ENCODE data around the gene PLXNA4. TPM values are rescaled to one million over a fixed set of nuclear protein-coding genes. Genes with fewer than 3 reads are reported as not detected.

PLXNA4 gene
- total RNA-seq, 1 experiment from 2014 or later, result 1.0 TPM

- no peaks in the 10 kb centered on the region for H3F3A ChIP-seq (ENCODE audit: insufficient read depth, low read depth)
- no peak overlapping the region for H3K27ac ChIP-seq
- H3K4me2 ChIP-seq, result no peak overlapping the region
- no peaks in the 10 kb centered on the region for H4K20me1 ChIP-seq (ENCODE audit: insufficient read depth)
- no peak for DNase-seq
- no peak overlapping the region for H3K4me3 ChIP-seq
- no peak for TF ChIP-seq EZH2 (IDR thresholded peaks at IDR 0.05; ENCODE audit: low read depth)
- no peak; the same call in 1 of the 2 replicates for TF ChIP-seq CTCF (conservative IDR thresholded peaks at IDR 0.05)
- intact Hi-C loops (cut with micrococcal nuclease; ENCODE audit: unreplicated experiment), result no loop called here
- H3K4me1 ChIP-seq (replicated peaks; ENCODE audit: insufficient read depth), result no peaks in the 10 kb centered on the region
- peaks cover 57% of the 10 kb centered on the region for H3K27me3 ChIP-seq (ENCODE audit: insufficient read depth, low read depth)
- BruUV-seq (replicated peaks), result no TSS peak
- peaks cover 5% of the 10 kb centered on the region; the same call in 1 of the 2 replicates for H3K9me3 ChIP-seq (ENCODE audit: insufficient read depth, low read depth)
- H2AFZ ChIP-seq, result no peak overlapping the region
- POLR2A ChIA-PET (ENCODE audit: unreplicated experiment), result no interaction called here
- no peaks in the 10 kb centered on the region for H3K9me2 ChIP-seq (ENCODE audit: insufficient read depth)
- CTCF ChIA-PET, result no interaction called here
- no peaks in the 10 kb centered on the region for H3K79me2 ChIP-seq (ENCODE audit: low read depth)
- no peaks in the 10 kb centered on the region for H3K36me3 ChIP-seq (ENCODE audit: low read depth)
Observed at GRCh38 chr7:132249256-132249971, 326.9 kb downstream of the PLXNA4 start.

DNA sequence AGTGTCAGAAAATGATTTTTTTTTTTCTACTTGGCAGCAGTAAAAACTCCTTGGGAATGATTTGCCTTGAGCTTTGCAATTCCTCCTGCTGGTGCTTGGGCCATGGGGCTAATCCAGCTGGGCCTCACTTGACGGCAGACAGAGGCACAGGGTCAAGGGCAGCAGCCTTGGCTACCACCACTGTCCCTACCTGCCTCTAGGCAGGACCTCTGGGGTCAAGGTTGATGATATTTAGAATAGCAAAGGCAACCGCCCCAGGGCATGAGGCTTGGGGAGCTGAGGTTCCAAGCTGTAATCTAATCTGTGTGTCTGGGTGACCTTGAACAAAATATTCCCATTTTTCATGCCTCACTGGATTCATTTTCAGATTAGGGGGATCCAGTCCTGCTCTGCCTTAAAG is 327.4 kb downstream of the PLXNA4 start:
- TF ChIP-seq CTCF (conservative IDR thresholded peaks at IDR 0.05), result no peak
- no peak for TF ChIP-seq EZH2 (IDR thresholded peaks at IDR 0.05; ENCODE audit: low read depth)
- H3K4me3 ChIP-seq, result no peak overlapping the region
- no peak overlapping the region for H3K4me2 ChIP-seq
- CTCF ChIA-PET, result no interaction called here
- H3K27ac ChIP-seq, result no peak overlapping the region
- DNase-seq, result no peak
- peaks cover 57% of the 10 kb centered on the region for H3K27me3 ChIP-seq (ENCODE audit: insufficient read depth, low read depth)
- H4K20me1 ChIP-seq (ENCODE audit: insufficient read depth), result no peaks in the 10 kb centered on the region
- H3K9me3 ChIP-seq (ENCODE audit: insufficient read depth, low read depth), result peaks cover 5% of the 10 kb centered on the region; the same call in 1 of the 2 replicates
- H3K79me2 ChIP-seq (ENCODE audit: low read depth), result no peaks in the 10 kb centered on the region
- H3K4me1 ChIP-seq (replicated peaks; ENCODE audit: insufficient read depth), result no peaks in the 10 kb centered on the region
- no TSS peak for BruUV-seq (replicated peaks)
- H3K36me3 ChIP-seq (ENCODE audit: low read depth), result no peaks in the 10 kb centered on the region
- H3F3A ChIP-seq (ENCODE audit: insufficient read depth, low read depth), result no peaks in the 10 kb centered on the region
- H3K9me2 ChIP-seq (ENCODE audit: insufficient read depth), result no peaks in the 10 kb centered on the region
- no peak overlapping the region for H2AFZ ChIP-seq
- intact Hi-C loops (cut with micrococcal nuclease; ENCODE audit: unreplicated experiment), result no loop called here
- POLR2A ChIA-PET (ENCODE audit: unreplicated experiment), result no interaction called here

DNA sequence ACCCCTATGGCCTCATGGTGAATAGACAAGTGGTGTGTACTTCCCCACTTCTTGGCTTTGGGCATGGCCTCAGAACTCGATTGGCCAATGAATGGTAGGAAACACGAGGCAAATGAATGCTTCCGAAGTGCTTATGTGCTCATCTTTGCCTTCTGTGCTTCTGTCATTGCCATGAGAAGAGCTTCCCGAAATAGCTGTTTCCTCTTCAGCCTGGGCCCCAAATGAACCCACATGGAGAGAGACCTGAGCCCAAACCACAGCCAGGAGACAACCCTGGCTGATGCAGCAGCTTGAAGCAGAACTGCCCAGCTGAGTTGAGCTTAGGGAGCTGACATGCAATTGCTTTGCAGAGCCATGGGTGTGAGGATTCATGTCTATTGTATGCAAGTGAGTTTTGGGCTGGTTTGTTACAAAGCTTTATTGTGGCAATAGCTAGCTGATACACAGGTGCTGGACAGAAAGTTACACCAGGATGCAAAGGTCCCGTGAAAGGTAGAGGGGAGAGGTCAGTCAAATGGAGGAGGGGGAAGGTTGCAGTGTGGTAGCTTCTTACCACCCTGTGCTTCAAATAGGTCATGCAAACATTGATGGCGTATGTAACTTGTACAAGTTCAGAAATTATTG is 328.2 kb downstream of the PLXNA4 start:
- Histone ChIP-seq H3K4me2 (no peak overlapping the region), H3K27me3 (ENCODE audit: insufficient read depth, low read depth) (peaks cover 56% of the 10 kb centered on the region), H3K79me2 (ENCODE audit: low read depth) (no peaks in the 10 kb centered on the region), H3K9me3 (ENCODE audit: insufficient read depth, low read depth) (peaks cover 5% of the 10 kb centered on the region; the same call in 1 of the 2 replicates), H3K36me3 (ENCODE audit: low read depth) (no peaks in the 10 kb centered on the region), H3K4me3 (no peak overlapping the region), H3K9me2 (ENCODE audit: insufficient read depth) (no peaks in the 10 kb centered on the region), H3K4me1 (replicated peaks; ENCODE audit: insufficient read depth) (no peaks in the 10 kb centered on the region), H3K27ac (no peak overlapping the region), H4K20me1 (ENCODE audit: insufficient read depth) (no peaks in the 10 kb centered on the region), H3F3A (ENCODE audit: insufficient read depth, low read depth) (no peaks in the 10 kb centered on the region), H2AFZ (no peak overlapping the region)
- TF ChIP-seq CTCF (conservative IDR thresholded peaks at IDR 0.05) (no peak), EZH2 (IDR thresholded peaks at IDR 0.05; ENCODE audit: low read depth) (no peak)
- no peak for DNase-seq
- POLR2A ChIA-PET (ENCODE audit: unreplicated experiment), result no interaction called here
- no TSS peak for BruUV-seq (replicated peaks)
- CTCF ChIA-PET, result no interaction called here
- intact Hi-C loops (cut with micrococcal nuclease; ENCODE audit: unreplicated experiment), result no loop called here

All from PC-9 (cell line).